ENCODE data around the gene CYFIP1.
A peak's percentile ranks its signal among the peaks of the same experiment; 100 is the strongest.

CYFIP1 gene

GRCh38 chr15:22895465-22896190, 84.5 kb downstream of the CYFIP1 start:
- TF ChIP-seq CTCF (IDR thresholded peaks at IDR 0.05) (no peak), ZFX (IDR thresholded peaks at IDR 0.05; ENCODE audit: borderline replicate concordance) (no peak)
- peak overlapping the region; percentile 33; the same call in 1 of the 2 replicates for H3K27ac ChIP-seq

- no peak overlapping the region for H3K27ac ChIP-seq
- TF ChIP-seq ZFX (IDR thresholded peaks at IDR 0.05; ENCODE audit: borderline replicate concordance): no peak
- no peak for TF ChIP-seq CTCF (IDR thresholded peaks at IDR 0.05)
Measured at GRCh38 chr15:22893881-22894280, 86.3 kb downstream of the CYFIP1 start.

GRCh38 chr15:22893081-22893480, 87.1 kb downstream of the CYFIP1 start:
- no peak overlapping the region for H3K27ac ChIP-seq
- TF ChIP-seq ZFX (IDR thresholded peaks at IDR 0.05; ENCODE audit: borderline replicate concordance) (no peak), CTCF (IDR thresholded peaks at IDR 0.05) (no peak)

- H3K27ac ChIP-seq: no peak overlapping the region
- TF ChIP-seq CTCF (IDR thresholded peaks at IDR 0.05): no peak
- no peak for TF ChIP-seq ZFX (IDR thresholded peaks at IDR 0.05; ENCODE audit: borderline replicate concordance)
Measured at GRCh38 chr15:22892333-22892732, 87.8 kb downstream of the CYFIP1 start.

GRCh38 chr15:22891426-22892210, 88.5 kb downstream of the CYFIP1 start:
- TF ChIP-seq ZFX (IDR thresholded peaks at IDR 0.05; ENCODE audit: borderline replicate concordance) (no peak), CTCF (IDR thresholded peaks at IDR 0.05) (no peak)
- no peak overlapping the region for H3K27ac ChIP-seq

GRCh38 chr15:22890296-22890695, 89.9 kb downstream of the CYFIP1 start:
- no peak overlapping the region for H3K27ac ChIP-seq
- no peak for TF ChIP-seq CTCF (IDR thresholded peaks at IDR 0.05)
- TF ChIP-seq ZFX (IDR thresholded peaks at IDR 0.05; ENCODE audit: borderline replicate concordance): no peak

Measured in 22Rv1 (cell line).